Bronchial epithelial cell (primary cell): ENCODE data around the gene PTPRN2. TPM values are rescaled to one million over a fixed set of nuclear protein-coding genes. Genes with fewer than 3 reads are reported as not detected.
A peak's percentile ranks its signal among the peaks of the same experiment; 100 is the strongest.
"Not testable (repeated sequence)": the region's sequence is repeated elsewhere in the genome, so short reads cannot be mapped to it uniquely, and the experiment has no call there.

Experiments used
- DNase-seq: peaks from one replicate; pipeline ENCODE4 v3.0.0-alpha.2; 2010; ENCODE audit warnings: low read depth
- FAIRE-seq: peaks from 2 replicates; lab custom pipeline; 2011; peaks lifted over from hg19 to GRCh38; lab: Jason Lieb, UNC
- H3K27me3 ChIP-seq: 2 replicates; pipeline ENCODE4 v1.5.1; 2011; ENCODE audit warnings: low read length; ENCODE audit not compliant: control insufficient read depth, insufficient read depth
- H3K36me3 ChIP-seq: 2 replicates; pipeline ENCODE4 v1.5.1; 2011; ENCODE audit warnings: low read length; ENCODE audit not compliant: control insufficient read depth, insufficient read depth
- H3K4me3 ChIP-seq: 2 replicates; pipeline ENCODE4 v1.5.1; 2011; ENCODE audit warnings: mild to moderate bottlenecking, low read depth, low read length, control low read depth
- total RNA-seq: library from RNA; depleted of rRNA; stranded (reverse); fragments of >200 nt; gene quantifications from 2 replicates; pipeline ENCODE4 v1.2.1, GENCODE V29; 2014
- TF ChIP-seq, protein P1 (sequence below): IDR thresholded peaks from 2 replicates; pipeline ENCODE4 v1.5.1; 2011; ENCODE audit warnings: mild to moderate bottlenecking, moderate library complexity, low read length, control low read depth, inconsistent platforms; ENCODE audit not compliant: insufficient read depth, severe bottlenecking

PTPRN2 gene
- total RNA-seq, 1 donor from 2014 or later, result 1.1 TPM

GRCh38 chr7:158536871-158537515 is 50.6 kb downstream of the PTPRN2 start:
- no peaks in the 10 kb centered on the region for H3K27me3 ChIP-seq
- FAIRE-seq, result no peak

DNA sequence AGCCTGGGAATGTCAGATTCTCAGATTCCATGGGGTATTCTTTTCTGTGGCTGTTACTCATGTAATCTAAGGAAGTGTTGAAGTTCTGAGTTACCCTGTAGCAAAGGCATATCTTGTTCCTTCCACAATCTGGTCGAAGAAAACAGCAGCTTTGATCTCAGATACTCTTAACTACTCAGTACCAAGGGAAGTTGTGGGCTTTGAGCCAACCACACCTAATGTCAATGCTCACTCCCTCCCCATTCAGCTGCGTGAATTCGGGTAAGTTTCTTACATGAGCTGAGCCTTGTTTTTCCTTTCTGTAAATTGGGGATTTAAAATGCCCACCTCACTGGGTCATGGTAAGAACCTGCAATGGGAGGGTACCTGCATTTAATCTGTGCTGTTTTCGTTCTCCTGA is 52.5 kb downstream of the PTPRN2 start:
- Histone ChIP-seq H3K36me3 (no peaks in the 10 kb centered on the region), H3K27me3 (no peaks in the 10 kb centered on the region), H3K4me3 (no peak overlapping the region)
- TF ChIP-seq, protein P1, sequence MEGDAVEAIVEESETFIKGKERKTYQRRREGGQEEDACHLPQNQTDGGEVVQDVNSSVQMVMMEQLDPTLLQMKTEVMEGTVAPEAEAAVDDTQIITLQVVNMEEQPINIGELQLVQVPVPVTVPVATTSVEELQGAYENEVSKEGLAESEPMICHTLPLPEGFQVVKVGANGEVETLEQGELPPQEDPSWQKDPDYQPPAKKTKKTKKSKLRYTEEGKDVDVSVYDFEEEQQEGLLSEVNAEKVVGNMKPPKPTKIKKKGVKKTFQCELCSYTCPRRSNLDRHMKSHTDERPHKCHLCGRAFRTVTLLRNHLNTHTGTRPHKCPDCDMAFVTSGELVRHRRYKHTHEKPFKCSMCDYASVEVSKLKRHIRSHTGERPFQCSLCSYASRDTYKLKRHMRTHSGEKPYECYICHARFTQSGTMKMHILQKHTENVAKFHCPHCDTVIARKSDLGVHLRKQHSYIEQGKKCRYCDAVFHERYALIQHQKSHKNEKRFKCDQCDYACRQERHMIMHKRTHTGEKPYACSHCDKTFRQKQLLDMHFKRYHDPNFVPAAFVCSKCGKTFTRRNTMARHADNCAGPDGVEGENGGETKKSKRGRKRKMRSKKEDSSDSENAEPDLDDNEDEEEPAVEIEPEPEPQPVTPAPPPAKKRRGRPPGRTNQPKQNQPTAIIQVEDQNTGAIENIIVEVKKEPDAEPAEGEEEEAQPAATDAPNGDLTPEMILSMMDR, result no peak
- no peak for FAIRE-seq
- no peak for DNase-seq

More at GRCh38 chr7:158536871-158537515, 50.6 kb downstream of the PTPRN2 start:
- Histone ChIP-seq H3K4me3 (no peak overlapping the region), H3K36me3 (no peaks in the 10 kb centered on the region)
- no peak for DNase-seq
- TF ChIP-seq, protein P1, result no peak

DNA sequence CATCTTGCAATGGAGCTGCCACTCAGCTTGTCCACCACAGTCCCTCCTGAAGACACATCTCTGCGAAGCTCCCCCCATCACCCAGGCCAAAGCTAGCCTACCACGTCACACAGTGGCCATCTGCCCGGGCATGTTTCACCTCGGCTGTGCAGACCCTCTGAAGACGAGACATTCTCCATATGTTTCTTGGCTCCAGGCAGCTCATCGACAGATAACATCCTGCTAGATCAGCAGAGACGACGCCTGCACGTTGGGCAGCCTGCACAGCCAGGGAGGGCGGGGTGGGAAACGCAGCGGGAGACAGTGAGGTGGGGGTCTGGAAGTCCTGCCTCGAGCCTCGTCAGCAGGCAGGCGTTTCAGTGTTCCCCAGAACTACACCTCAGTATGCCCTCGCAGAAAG is 53.0 kb downstream of the PTPRN2 start:
- FAIRE-seq (no peak), DNase-seq (no peak)
- Histone ChIP-seq H3K4me3 (no peak overlapping the region), H3K27me3 (no peaks in the 10 kb centered on the region), H3K36me3 (no peaks in the 10 kb centered on the region)
- TF ChIP-seq, protein P1, result no peak

DNA sequence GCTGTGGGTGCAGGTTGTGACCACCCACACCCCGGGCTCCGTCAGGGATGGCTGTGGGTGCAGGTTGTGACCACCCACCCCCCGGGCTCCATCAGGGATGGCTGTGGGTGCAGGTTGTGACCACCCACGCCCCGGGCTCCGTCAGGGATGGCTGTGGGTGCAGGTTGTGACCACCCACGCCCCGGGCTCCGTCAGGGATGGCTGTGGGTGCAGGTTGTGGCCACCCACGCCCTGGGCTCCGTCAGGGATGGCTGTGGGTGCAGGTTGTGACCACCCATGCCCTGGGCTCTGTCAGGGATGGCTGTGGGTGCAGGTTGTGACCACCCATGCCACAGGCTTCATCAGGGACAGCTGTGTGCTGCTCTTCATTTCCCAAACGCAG is 53.5 kb downstream of the PTPRN2 start:
- not testable (repeated sequence) for DNase-seq, H3K27me3 ChIP-seq, FAIRE-seq, H3K4me3 ChIP-seq, H3K36me3 ChIP-seq

DNA sequence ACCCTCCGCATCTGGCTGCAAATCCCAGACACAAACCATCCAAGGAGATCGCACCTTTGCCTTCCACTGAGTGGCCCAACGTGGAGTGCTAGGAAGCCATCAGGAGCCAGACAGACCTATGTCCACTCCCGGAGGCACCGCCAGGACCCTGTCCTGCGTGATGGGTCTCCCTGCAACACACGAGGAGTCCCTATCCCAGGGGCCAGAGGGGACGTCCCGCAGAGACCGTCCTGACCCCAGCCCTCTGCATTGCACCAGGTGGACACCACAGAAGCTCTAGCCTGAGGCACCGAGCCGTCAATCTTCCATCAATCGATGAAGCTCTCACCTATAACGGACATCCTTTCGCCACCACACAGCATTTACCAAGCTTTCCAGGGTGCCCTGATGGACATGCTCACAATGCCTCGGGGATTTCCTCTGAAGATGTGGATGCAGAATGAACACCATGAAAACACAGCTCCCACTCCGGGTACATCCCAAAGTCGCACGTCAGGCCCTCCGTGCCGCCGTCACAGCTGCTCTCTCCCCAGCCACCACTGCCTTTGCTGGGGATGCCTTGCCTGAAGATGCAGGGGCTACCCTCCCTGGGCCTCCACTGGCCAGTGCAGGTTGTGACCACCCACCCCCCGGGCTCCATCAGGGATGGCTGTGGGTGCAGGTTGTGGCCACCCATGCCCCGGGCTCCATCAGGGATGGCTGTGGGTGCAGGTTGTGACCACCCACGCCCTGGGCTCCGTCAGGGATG is 54.1 kb downstream of the PTPRN2 start:
- H3K36me3 ChIP-seq, result no peaks in the 10 kb centered on the region
- TF ChIP-seq, protein P1, result no peak
- FAIRE-seq, result peak; percentile 40
- no peak for DNase-seq
- H3K27me3 ChIP-seq, result no peaks in the 10 kb centered on the region
- no peak overlapping the region for H3K4me3 ChIP-seq

GRCh38 chr7:158532093-158532627 is 55.5 kb downstream of the PTPRN2 start:
- Histone ChIP-seq H3K27me3 (no peaks in the 10 kb centered on the region), H3K36me3 (no peaks in the 10 kb centered on the region), H3K4me3 (no peak overlapping the region)
- FAIRE-seq (no peak), DNase-seq (no peak)
- TF ChIP-seq, protein P1, result no peak
